Measurements from ENCODE around the gene KCNH5. TPM values are rescaled to one million over a fixed set of nuclear protein-coding genes. Genes with fewer than 3 reads are reported as not detected.

Gene KCNH5
- total and polyA plus RNA-seq, 4 donors: not detected

DNA sequence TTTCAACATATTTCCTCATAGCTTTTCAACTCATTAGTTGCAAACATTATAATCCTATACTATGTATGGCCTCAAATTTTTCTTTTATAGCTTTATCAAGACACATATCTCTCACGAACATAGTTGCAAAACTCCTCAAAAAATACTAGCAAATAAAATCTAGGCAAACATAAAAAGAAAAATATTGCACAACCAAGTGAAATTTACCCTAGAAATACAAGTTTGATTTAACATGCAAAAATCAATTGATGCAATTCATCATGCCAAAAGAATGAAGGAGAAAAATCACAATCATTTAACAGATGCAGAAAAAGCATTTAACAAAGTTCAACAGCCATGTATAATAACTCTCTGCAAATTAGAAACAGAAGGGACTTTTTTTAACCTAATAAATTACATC lies 33.3 kb upstream of the KCNH5 start:
- Histone ChIP-seq H3K4me3 (ENCODE audit: low read depth in 1 of 3, low read length in 3 of 3) (no peak overlapping the region), H3K9me3 (ENCODE audit: control insufficient read depth in 4 of 4, low read length in 3 of 4) (no peaks in the 10 kb centered on the region), H3K9ac (ENCODE audit: low read depth in 1 of 2, low read length in 2 of 2) (no peak overlapping the region), H3K4me1 (ENCODE audit: control insufficient read depth in 4 of 4, insufficient read depth in 4 of 4, low read length in 3 of 4) (no peaks in the 10 kb centered on the region), H3K27ac (ENCODE audit: low read depth in 1 of 2, low read length in 2 of 2) (no peak overlapping the region), H3K36me3 (ENCODE audit: control insufficient read depth in 4 of 4, insufficient read depth in 3 of 4, low read depth in 1 of 4, low read length in 3 of 4) (no peaks in the 10 kb centered on the region), H3K27me3 (ENCODE audit: control insufficient read depth in 4 of 4, insufficient read depth in 4 of 4, low read length in 3 of 4) (no peaks in the 10 kb centered on the region)
- 13% methylated on average over 1 of the region's 1 CpG for WGBS
- TF ChIP-seq HNF4G (IDR thresholded peaks at IDR 0.05) (no peak), FOXA1 (IDR thresholded peaks at IDR 0.05) (no peak), JUND (IDR thresholded peaks at IDR 0.05) (no peak), GABPA (IDR thresholded peaks at IDR 0.05 in 1 of 2, conservative IDR thresholded peaks at IDR 0.05 in 1 of 2) (no peak), RAD21 (IDR thresholded peaks at IDR 0.05) (no peak), FOXA2 (IDR thresholded peaks at IDR 0.05) (no peak), NR2F2 (IDR thresholded peaks at IDR 0.05) (no peak), RXRA (IDR thresholded peaks at IDR 0.05) (no peak), TAF1 (conservative IDR thresholded peaks at IDR 0.05) (no peak), ZBTB33 (IDR thresholded peaks at IDR 0.05) (no peak)
- no peak for DNase-seq (ENCODE audit: low spot score)

GRCh38 chr14:63076488-63076887 lies 31.2 kb upstream of the KCNH5 start:
- no peaks in the 10 kb centered on the region for H3K27me3 ChIP-seq (ENCODE audit: control insufficient read depth in 4 of 4, insufficient read depth in 4 of 4, low read length in 3 of 4)
- H3K9ac ChIP-seq (ENCODE audit: low read depth in 1 of 2, low read length in 2 of 2): no peak overlapping the region
- no peak for DNase-seq (ENCODE audit: low spot score)
- no peak overlapping the region for H3K4me3 ChIP-seq (ENCODE audit: low read depth in 1 of 3, low read length in 3 of 3)
- H3K4me1 ChIP-seq (ENCODE audit: control insufficient read depth in 4 of 4, insufficient read depth in 4 of 4, low read length in 3 of 4): no peaks in the 10 kb centered on the region
- no peaks in the 10 kb centered on the region for H3K9me3 ChIP-seq (ENCODE audit: control insufficient read depth in 4 of 4, low read length in 3 of 4)
- H3K36me3 ChIP-seq (ENCODE audit: control insufficient read depth in 4 of 4, insufficient read depth in 3 of 4, low read depth in 1 of 4, low read length in 3 of 4): no peaks in the 10 kb centered on the region
- no peak overlapping the region for H3K27ac ChIP-seq (ENCODE audit: low read depth in 1 of 2, low read length in 2 of 2)
- TF ChIP-seq TAF1 (conservative IDR thresholded peaks at IDR 0.05) (no peak), FOXA1 (IDR thresholded peaks at IDR 0.05) (no peak), JUND (IDR thresholded peaks at IDR 0.05) (no peak), HNF4G (IDR thresholded peaks at IDR 0.05) (no peak), RAD21 (IDR thresholded peaks at IDR 0.05) (no peak), EGR1 (IDR thresholded peaks at IDR 0.05; ENCODE audit: low read depth in 2 of 2) (no peak), ZBTB33 (IDR thresholded peaks at IDR 0.05) (no peak), SP1 (IDR thresholded peaks at IDR 0.05) (no peak), YY1 (IDR thresholded peaks at IDR 0.05) (no peak), GABPA (IDR thresholded peaks at IDR 0.05 in 1 of 2, conservative IDR thresholded peaks at IDR 0.05 in 1 of 2) (no peak)

GRCh38 chr14:63055631-63056030 lies 10.4 kb upstream of the KCNH5 start:
- Histone ChIP-seq H3K27me3 (ENCODE audit: control insufficient read depth in 4 of 4, insufficient read depth in 4 of 4, low read length in 3 of 4) (peaks cover 0 to 2% (median 0%) of the 10 kb centered on the region in 4 donors), H3K36me3 (ENCODE audit: control insufficient read depth in 4 of 4, insufficient read depth in 3 of 4, low read depth in 1 of 4, low read length in 3 of 4) (no peaks in the 10 kb centered on the region), H3K4me3 (ENCODE audit: low read depth in 1 of 3, low read length in 3 of 3) (no peak overlapping the region), H3K9ac (ENCODE audit: low read depth in 1 of 2, low read length in 2 of 2) (no peak overlapping the region), H3K9me3 (ENCODE audit: control insufficient read depth in 4 of 4, low read length in 3 of 4) (no peaks in the 10 kb centered on the region), H3K27ac (ENCODE audit: low read depth in 1 of 2, low read length in 2 of 2) (no peak overlapping the region), H3K4me1 (ENCODE audit: control insufficient read depth in 4 of 4, insufficient read depth in 4 of 4, low read length in 3 of 4) (no peaks in the 10 kb centered on the region)
- 65% methylated on average over 1 of the region's 1 CpG for WGBS
- no peak for DNase-seq (ENCODE audit: low spot score)
- TF ChIP-seq SP1 (IDR thresholded peaks at IDR 0.05) (no peak), GABPA (IDR thresholded peaks at IDR 0.05 in 1 of 2, conservative IDR thresholded peaks at IDR 0.05 in 1 of 2) (no peak), ZBTB33 (IDR thresholded peaks at IDR 0.05) (no peak), RAD21 (IDR thresholded peaks at IDR 0.05) (no peak), TAF1 (conservative IDR thresholded peaks at IDR 0.05) (no peak), RXRA (IDR thresholded peaks at IDR 0.05) (no peak), MAX (IDR thresholded peaks at IDR 0.05) (no peak), FOXA1 (IDR thresholded peaks at IDR 0.05) (no peak), NR2F2 (IDR thresholded peaks at IDR 0.05) (no peak), YY1 (IDR thresholded peaks at IDR 0.05) (no peak), FOXA2 (IDR thresholded peaks at IDR 0.05) (no peak)
- TF ChIP-seq, protein P1, sequence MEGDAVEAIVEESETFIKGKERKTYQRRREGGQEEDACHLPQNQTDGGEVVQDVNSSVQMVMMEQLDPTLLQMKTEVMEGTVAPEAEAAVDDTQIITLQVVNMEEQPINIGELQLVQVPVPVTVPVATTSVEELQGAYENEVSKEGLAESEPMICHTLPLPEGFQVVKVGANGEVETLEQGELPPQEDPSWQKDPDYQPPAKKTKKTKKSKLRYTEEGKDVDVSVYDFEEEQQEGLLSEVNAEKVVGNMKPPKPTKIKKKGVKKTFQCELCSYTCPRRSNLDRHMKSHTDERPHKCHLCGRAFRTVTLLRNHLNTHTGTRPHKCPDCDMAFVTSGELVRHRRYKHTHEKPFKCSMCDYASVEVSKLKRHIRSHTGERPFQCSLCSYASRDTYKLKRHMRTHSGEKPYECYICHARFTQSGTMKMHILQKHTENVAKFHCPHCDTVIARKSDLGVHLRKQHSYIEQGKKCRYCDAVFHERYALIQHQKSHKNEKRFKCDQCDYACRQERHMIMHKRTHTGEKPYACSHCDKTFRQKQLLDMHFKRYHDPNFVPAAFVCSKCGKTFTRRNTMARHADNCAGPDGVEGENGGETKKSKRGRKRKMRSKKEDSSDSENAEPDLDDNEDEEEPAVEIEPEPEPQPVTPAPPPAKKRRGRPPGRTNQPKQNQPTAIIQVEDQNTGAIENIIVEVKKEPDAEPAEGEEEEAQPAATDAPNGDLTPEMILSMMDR (IDR thresholded peaks at IDR 0.05; ENCODE audit: low read depth, low read length, missing input control): no peak

All from liver (tissue), 9 donors.